Neural cell (in vitro differentiated cells): Measurements from ENCODE around the gene SPTLC2. TPM values are rescaled to one million over a fixed set of nuclear protein-coding genes. Genes with fewer than 3 reads are reported as not detected.

Experiments used
- H2AFZ ChIP-seq: fragments of 200-600, 300-800 bp; sonication (generic), shearing (Covaris generic); 2 replicates; pipeline ENCODE4 v1.6.0; 2014; ENCODE audit warnings: low read depth, mild to moderate bottlenecking, antibody characterized with exemption, low read length, moderate library complexity
- H3F3A ChIP-seq: fragments of 200-600 bp; shearing (Covaris generic); 2 replicates; pipeline ENCODE4 v1.6.1; 2016; ENCODE audit warnings: mild to moderate bottlenecking, moderate library complexity, mixed read lengths, antibody characterized with exemption, low read length; ENCODE audit not compliant: insufficient read depth, poor library complexity, severe bottlenecking
- H3K27ac ChIP-seq: fragments of 200-600, 300-800 bp; sonication (generic), shearing (Covaris generic); 2 replicates; pipeline ENCODE4 v1.5.1; 2014; ENCODE audit warnings: mild to moderate bottlenecking, low read length, moderate library complexity
- H3K27me3 ChIP-seq: fragments of 300-800, 200-600 bp; sonication (generic), shearing (Covaris generic); 2 replicates; pipeline ENCODE4 v1.6.0; 2014; ENCODE audit warnings: mild to moderate bottlenecking, low read depth, low read length, moderate library complexity; ENCODE audit not compliant: insufficient read depth
- H3K36me3 ChIP-seq: fragments of 300-800, 200-600 bp; sonication (generic), shearing (Covaris generic); 2 replicates; pipeline ENCODE4 v1.5.1; 2014; ENCODE audit warnings: mild to moderate bottlenecking, antibody characterized with exemption, low read length, moderate library complexity; ENCODE audit not compliant: insufficient read depth
- H3K4me2 ChIP-seq: fragments of 300-800, 200-600 bp; sonication (generic), shearing (Covaris generic); 2 replicates; pipeline ENCODE4 v1.6.0; 2014; ENCODE audit warnings: mild to moderate bottlenecking, low read length
- H3K4me3 ChIP-seq: fragments of 300-800, 200-600 bp; sonication (generic), shearing (Covaris generic); 2 replicates; pipeline ENCODE4 v1.5.1; 2014; ENCODE audit warnings: mild to moderate bottlenecking, low read length, moderate library complexity
- H3K79me2 ChIP-seq: fragments of 200-600 bp; shearing (Covaris generic); replicated peaks from 2 replicates; pipeline ENCODE4 v1.6.0; 2014; ENCODE audit warnings: mild to moderate bottlenecking, low read length, moderate library complexity; ENCODE audit not compliant: insufficient read depth
- H3K9ac ChIP-seq: fragments of 300-800, 200-600 bp; sonication (generic), shearing (Covaris generic); 2 replicates; pipeline ENCODE4 v1.6.1; 2016; ENCODE audit warnings: mild to moderate bottlenecking, low read length, mixed read lengths
- H3K9me2 ChIP-seq: fragments of 200-600 bp; shearing (Covaris generic); 2 replicates; pipeline ENCODE4 v1.6.1; 2016; ENCODE audit warnings: mild to moderate bottlenecking, low read length, mixed read lengths; ENCODE audit not compliant: insufficient read depth
- H3K9me3 ChIP-seq: fragments of 200-600, 300-800 bp; sonication (generic), shearing (Covaris generic); 2 replicates; pipeline ENCODE4 v1.6.1; 2016; ENCODE audit warnings: mild to moderate bottlenecking, mixed run types, low read length, moderate library complexity, mixed read lengths
- H4K20me1 ChIP-seq: fragments of 200-600 bp; shearing (Covaris generic); 2 replicates; pipeline ENCODE4 v1.6.1; 2016; ENCODE audit warnings: mild to moderate bottlenecking, mixed run types; ENCODE audit not compliant: insufficient read depth
- CTCF ChIP-seq: fragments of 450-650 bp; IDR thresholded peaks from 2 replicates; pipeline ENCODE4 v1.5.1; 2014; ENCODE audit warnings: antibody characterized with exemption, mild to moderate bottlenecking, moderate library complexity; ENCODE audit not compliant: poor library complexity, severe bottlenecking
- EP300 ChIP-seq: fragments of 450-650 bp; conservative IDR thresholded peaks from 2 replicates; pipeline ENCODE4 v1.6.1; 2014; ENCODE audit warnings: antibody characterized with exemption, mild to moderate bottlenecking, moderate library complexity; ENCODE audit not compliant: poor library complexity, severe bottlenecking
- MXI1 ChIP-seq: fragments of 450-650 bp; conservative IDR thresholded peaks from 2 replicates; pipeline ENCODE4 v1.6.1; 2014; ENCODE audit warnings: antibody characterized with exemption, mild to moderate bottlenecking; ENCODE audit not compliant: poor library complexity, severe bottlenecking
- POLR2AphosphoS5 ChIP-seq: IDR thresholded peaks from 2 replicates; pipeline ENCODE4 v1.6.1; 2012
- RAD21 ChIP-seq: fragments of 450-650 bp; conservative IDR thresholded peaks from 2 replicates; pipeline ENCODE4 v1.6.1; 2014; ENCODE audit warnings: antibody characterized with exemption, mild to moderate bottlenecking, moderate library complexity
- REST ChIP-seq: IDR thresholded peaks from 2 replicates; pipeline ENCODE4 v1.6.1; 2012; ENCODE audit warnings: borderline replicate concordance
- SMC3 ChIP-seq: fragments of 450-650 bp; conservative IDR thresholded peaks from 2 replicates; pipeline ENCODE4 v1.6.1; 2014; ENCODE audit warnings: antibody characterized with exemption, mild to moderate bottlenecking, moderate library complexity; ENCODE audit not compliant: poor library complexity
- TAF1 ChIP-seq: IDR thresholded peaks from 2 replicates; pipeline ENCODE4 v1.6.1; 2012; ENCODE audit warnings: low read depth
- polyA plus RNA-seq: library from polyadenylated mRNA; depleted of rRNA; stranded (reverse); fragments of >200 nt; gene quantifications from 2 replicates; pipeline ENCODE4 v1.2.3, GENCODE V29; 2014

The SPTLC2 gene
- polyA plus RNA-seq, 1 donor from 2014 or later: 15.1 TPM

- Histone ChIP-seq H3K9ac (peak overlapping the region; percentile 25), H3K27me3 (no peaks in the 10 kb centered on the region), H2AFZ (no peak overlapping the region), H3K27ac (peak overlapping the region; percentile 58), H3K9me3 (no peaks in the 10 kb centered on the region), H3K36me3 (no peaks in the 10 kb centered on the region), H3F3A (no peaks in the 10 kb centered on the region), H4K20me1 (no peaks in the 10 kb centered on the region), H3K4me2 (no peak overlapping the region), H3K9me2 (no peaks in the 10 kb centered on the region), H3K79me2 (no peaks in the 10 kb centered on the region), H3K4me3 (peak overlapping the region; percentile 41)
- TF ChIP-seq MXI1 (no peak), POLR2AphosphoS5 (peak; percentile 24)
Measured at GRCh38 chr14:77660754-77661153, 44.3 kb upstream of the SPTLC2 start.

- Histone ChIP-seq H3K4me2 (no peak overlapping the region), H3K27me3 (no peaks in the 10 kb centered on the region), H2AFZ (no peak overlapping the region), H3K27ac (peak overlapping the region; percentile 19), H3K9me2 (no peaks in the 10 kb centered on the region), H3K4me3 (no peak overlapping the region), H3K9me3 (no peaks in the 10 kb centered on the region), H4K20me1 (no peaks in the 10 kb centered on the region), H3K36me3 (no peaks in the 10 kb centered on the region), H3K79me2 (no peaks in the 10 kb centered on the region), H3K9ac (no peak overlapping the region), H3F3A (no peaks in the 10 kb centered on the region)
- TF ChIP-seq TAF1: no peak
- no peak for TF ChIP-seq RAD21
- no peak for TF ChIP-seq CTCF
- TF ChIP-seq MXI1: no peak
- TF ChIP-seq POLR2AphosphoS5: no peak
- no peak for TF ChIP-seq SMC3
- no peak for TF ChIP-seq EP300
- no peak for TF ChIP-seq REST
Measured at GRCh38 chr14:77659831-77660230, 43.4 kb upstream of the SPTLC2 start.

GRCh38 chr14:77657280-77657679 lies 40.8 kb upstream of the SPTLC2 start:
- Histone ChIP-seq H3K4me3 (no peak overlapping the region), H3K79me2 (no peaks in the 10 kb centered on the region), H3K9me3 (no peaks in the 10 kb centered on the region), H3F3A (no peaks in the 10 kb centered on the region), H3K4me2 (no peak overlapping the region), H3K36me3 (no peaks in the 10 kb centered on the region), H3K9me2 (no peaks in the 10 kb centered on the region), H4K20me1 (no peaks in the 10 kb centered on the region), H3K9ac (no peak overlapping the region), H3K27ac (no peak overlapping the region), H2AFZ (no peak overlapping the region), H3K27me3 (no peaks in the 10 kb centered on the region)
- no peak for TF ChIP-seq EP300
- no peak for TF ChIP-seq CTCF
